ENCODE results near the gene ROMO1.

ROMO1 gene

DNA sequence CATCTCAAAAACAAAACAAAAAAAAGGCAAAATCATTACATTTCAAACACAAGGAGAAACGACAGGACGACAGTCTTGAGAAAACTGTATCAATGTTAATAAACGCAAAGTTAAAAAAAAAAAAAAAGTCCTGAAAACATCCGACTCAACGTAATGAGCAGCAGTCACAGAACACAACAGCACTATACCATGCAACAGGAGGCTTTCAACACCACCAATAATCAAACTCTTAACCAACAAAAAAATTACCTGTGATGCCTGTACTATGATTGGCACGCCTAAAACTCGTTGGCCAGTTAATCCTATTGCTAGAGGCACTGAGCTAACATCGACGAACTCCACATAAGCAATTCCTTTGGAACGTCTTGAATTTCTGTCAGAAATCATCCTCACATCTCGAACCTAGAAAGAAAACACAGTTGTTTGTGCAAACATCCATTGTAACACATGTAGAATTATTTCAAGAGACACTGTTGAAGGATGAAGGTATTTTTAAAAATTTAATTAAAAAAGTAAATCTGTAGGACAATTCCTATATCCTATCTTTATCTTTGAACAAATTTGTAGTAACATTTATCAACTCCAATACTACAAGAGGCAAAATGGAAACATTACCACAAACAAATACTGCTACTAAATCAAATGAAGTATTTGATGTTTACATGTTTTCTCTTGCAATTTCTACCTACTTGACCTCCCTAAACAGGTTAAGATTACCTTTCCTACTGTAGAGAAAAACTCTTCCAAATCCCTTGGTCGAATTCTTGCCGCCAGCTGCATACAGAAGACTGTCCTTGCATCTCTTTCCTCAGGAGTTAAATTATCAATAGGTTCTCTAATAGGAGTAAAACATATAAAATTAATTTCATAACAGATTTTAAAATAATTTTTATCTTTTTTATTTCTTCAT is 25.4 kb downstream of the ROMO1 start:
- Histone ChIP-seq H3K27me3 (ENCODE audit: insufficient read depth, low read depth, severe bottlenecking) (no peaks in the 10 kb centered on the region), H3K9me3 (ENCODE audit: severe bottlenecking) (no peaks in the 10 kb centered on the region), H3K27ac (no peak overlapping the region; the same call in 1 of the 2 replicates), H3K4me3 (ENCODE audit: low read depth, low read length) (no peak overlapping the region), H3K36me3 (peaks cover 98% of the 10 kb centered on the region)
- no peak for DNase-seq
- TF ChIP-seq CTCF (IDR thresholded peaks at IDR 0.05; ENCODE audit: low read depth, low read length) = no peak

- H3K27me3 ChIP-seq (ENCODE audit: insufficient read depth, low read depth, severe bottlenecking) = no peaks in the 10 kb centered on the region
- DNase-seq = no peak
- no peaks in the 10 kb centered on the region for H3K9me3 ChIP-seq (ENCODE audit: severe bottlenecking)
- no peak overlapping the region for H3K4me3 ChIP-seq (ENCODE audit: low read depth, low read length)
- no peak overlapping the region for H3K27ac ChIP-seq
- H3K36me3 ChIP-seq = peaks cover 98% of the 10 kb centered on the region
- no peak for TF ChIP-seq CTCF (IDR thresholded peaks at IDR 0.05; ENCODE audit: low read depth, low read length)
These were observed 27.9 kb downstream of the ROMO1 start for GRCh38 chr20:35726842-35727711.

DNA sequence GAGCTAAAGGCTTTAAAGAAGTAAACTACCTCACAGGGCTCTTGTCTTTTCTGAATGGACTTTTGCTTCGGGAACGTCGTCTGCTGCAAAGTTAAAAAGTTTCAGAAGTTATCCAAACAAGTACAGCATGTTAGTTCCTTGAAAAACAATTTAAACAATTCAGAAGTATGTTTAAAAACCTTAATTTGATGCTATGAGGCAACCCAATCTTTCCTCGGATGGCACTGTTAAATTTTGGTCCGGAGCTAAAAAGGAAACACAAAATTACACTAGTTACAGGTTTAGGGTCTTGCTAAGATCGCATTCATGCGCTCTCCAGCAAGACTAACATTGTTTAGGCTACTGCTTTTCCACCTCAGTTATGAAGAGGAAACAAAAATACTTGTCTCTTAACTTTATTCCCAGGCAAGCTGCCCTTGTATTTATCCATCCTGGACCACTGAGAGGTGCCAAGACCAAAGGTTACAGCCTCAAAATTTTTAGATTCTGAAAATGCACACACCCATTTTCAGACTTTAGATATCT is 30.1 kb downstream of the ROMO1 start:
- no peak for DNase-seq
- no peak for TF ChIP-seq CTCF (IDR thresholded peaks at IDR 0.05; ENCODE audit: low read depth, low read length)
- H3K27ac ChIP-seq = no peak overlapping the region
- no peaks in the 10 kb centered on the region for H3K9me3 ChIP-seq (ENCODE audit: severe bottlenecking)
- peaks cover 100% of the 10 kb centered on the region for H3K36me3 ChIP-seq
- H3K27me3 ChIP-seq (ENCODE audit: insufficient read depth, low read depth, severe bottlenecking) = no peaks in the 10 kb centered on the region
- H3K4me3 ChIP-seq (ENCODE audit: low read depth, low read length) = no peak overlapping the region

DNA sequence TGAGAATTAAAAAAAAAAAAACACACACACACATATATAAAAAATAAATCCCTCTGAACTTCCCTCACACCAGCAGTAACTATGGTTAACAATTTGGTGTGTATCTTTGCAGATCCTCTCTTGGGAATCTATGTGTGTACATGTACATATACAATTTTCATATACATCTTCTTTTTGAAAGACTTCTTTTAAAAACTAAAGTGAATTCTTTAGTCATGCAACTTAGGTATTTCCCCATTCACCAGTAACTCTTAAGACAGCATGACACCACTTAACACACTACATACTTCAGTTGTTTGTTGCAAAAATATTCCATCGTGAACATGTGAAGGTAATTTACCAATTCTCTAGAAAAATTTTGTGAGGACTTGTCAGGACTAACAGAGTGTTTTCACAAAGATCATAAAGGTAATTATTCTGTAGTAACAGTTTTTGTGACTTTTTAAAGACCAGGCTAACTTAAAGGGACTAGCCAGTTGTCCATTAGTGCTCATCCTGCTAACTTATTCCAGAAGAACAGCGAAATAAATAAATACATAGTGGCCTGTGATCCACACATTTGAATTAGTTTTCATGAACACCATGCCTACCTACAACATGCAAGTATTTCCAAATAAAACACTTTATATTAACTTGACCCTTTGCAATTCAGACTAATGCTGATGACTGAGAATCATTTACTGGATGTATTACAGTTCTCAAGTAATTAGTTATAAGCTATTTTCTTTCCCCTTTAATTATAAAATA is 30.8 kb downstream of the ROMO1 start:
- H3K4me3 ChIP-seq (ENCODE audit: low read depth, low read length) = no peak overlapping the region
- H3K9me3 ChIP-seq (ENCODE audit: severe bottlenecking) = no peaks in the 10 kb centered on the region
- H3K27me3 ChIP-seq (ENCODE audit: insufficient read depth, low read depth, severe bottlenecking) = no peaks in the 10 kb centered on the region
- H3K27ac ChIP-seq = no peak overlapping the region
- DNase-seq = no peak
- no peak for TF ChIP-seq CTCF (IDR thresholded peaks at IDR 0.05; ENCODE audit: low read depth, low read length)
- H3K36me3 ChIP-seq = peaks cover 100% of the 10 kb centered on the region

Measured in WERI-Rb-1 (cell line).